ENCODE measurements around the gene NUP88.

GRCh38 chr17:5419959-5420653 is 644 bp upstream of the NUP88 start, which contains the start of gene RPAIN:
- TF ChIP-seq CTCF (IDR thresholded peaks at IDR 0.05; ENCODE audit: low read depth, low read length, poor library complexity, severe bottlenecking) (no peak), EZH2phosphoT487 (IDR thresholded peaks at IDR 0.05; ENCODE audit: borderline replicate concordance, low read length) (no peak)
